Measurements from ENCODE around the gene LAMA5.

LAMA5 gene

DNA sequence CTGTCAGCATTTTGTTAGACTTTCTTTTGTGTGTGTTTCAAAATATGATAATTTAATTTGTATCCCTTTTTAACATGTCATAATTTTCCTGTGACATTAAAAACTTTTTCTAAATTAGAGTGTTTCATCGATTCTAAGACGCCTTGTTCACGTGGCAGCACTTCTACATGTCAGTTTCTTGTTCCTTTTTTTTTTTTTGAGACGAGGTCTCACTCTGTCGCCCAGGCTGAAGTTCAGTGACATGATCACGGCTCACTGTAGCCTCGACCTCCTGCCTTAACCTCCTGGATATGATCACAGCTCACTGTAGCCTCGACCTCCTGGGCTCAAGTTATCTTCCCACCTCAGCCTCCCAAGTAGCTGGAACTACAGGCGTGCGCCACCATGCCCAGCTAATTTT lies 91.9 kb downstream of the LAMA5 start:
- no peak overlapping the region for H2AFZ ChIP-seq (ENCODE audit: low read length)
- no peaks in the 10 kb centered on the region for H3K9me2 ChIP-seq (replicated peaks; ENCODE audit: insufficient read depth, low read length)
- no peak for DNase-seq
- TF ChIP-seq, protein P1, sequence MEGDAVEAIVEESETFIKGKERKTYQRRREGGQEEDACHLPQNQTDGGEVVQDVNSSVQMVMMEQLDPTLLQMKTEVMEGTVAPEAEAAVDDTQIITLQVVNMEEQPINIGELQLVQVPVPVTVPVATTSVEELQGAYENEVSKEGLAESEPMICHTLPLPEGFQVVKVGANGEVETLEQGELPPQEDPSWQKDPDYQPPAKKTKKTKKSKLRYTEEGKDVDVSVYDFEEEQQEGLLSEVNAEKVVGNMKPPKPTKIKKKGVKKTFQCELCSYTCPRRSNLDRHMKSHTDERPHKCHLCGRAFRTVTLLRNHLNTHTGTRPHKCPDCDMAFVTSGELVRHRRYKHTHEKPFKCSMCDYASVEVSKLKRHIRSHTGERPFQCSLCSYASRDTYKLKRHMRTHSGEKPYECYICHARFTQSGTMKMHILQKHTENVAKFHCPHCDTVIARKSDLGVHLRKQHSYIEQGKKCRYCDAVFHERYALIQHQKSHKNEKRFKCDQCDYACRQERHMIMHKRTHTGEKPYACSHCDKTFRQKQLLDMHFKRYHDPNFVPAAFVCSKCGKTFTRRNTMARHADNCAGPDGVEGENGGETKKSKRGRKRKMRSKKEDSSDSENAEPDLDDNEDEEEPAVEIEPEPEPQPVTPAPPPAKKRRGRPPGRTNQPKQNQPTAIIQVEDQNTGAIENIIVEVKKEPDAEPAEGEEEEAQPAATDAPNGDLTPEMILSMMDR (IDR thresholded peaks at IDR 0.05; ENCODE audit: low read length) = no peak
- TF ChIP-seq EZH2phosphoT487 (IDR thresholded peaks at IDR 0.05; ENCODE audit: low read length) (no peak), EZH2 (optimal IDR thresholded peaks at IDR 0.05; ENCODE audit: low read depth, low read length) (no peak)
- H3K9ac ChIP-seq (ENCODE audit: low read length) = no peak overlapping the region
- H3K4me2 ChIP-seq (ENCODE audit: low read depth, low read length) = no peak overlapping the region
- no peaks in the 10 kb centered on the region for H3F3A ChIP-seq (ENCODE audit: insufficient read depth, low read length)
- no peaks in the 10 kb centered on the region for H3K79me2 ChIP-seq (ENCODE audit: low read length)
- H3K9me3 ChIP-seq (replicated peaks; ENCODE audit: insufficient read depth, low read length) = no peaks in the 10 kb centered on the region
- no peak overlapping the region for H3K4me3 ChIP-seq (ENCODE audit: low read length)
- H4K20me1 ChIP-seq (ENCODE audit: insufficient read depth, low read length) = no peaks in the 10 kb centered on the region
- no peaks in the 10 kb centered on the region for H3K36me3 ChIP-seq (replicated peaks; ENCODE audit: insufficient read depth, low read length)
- H3K4me1 ChIP-seq (ENCODE audit: low read length) = no peaks in the 10 kb centered on the region
- H3K27ac ChIP-seq (ENCODE audit: low read length) = no peak overlapping the region
- H3K27me3 ChIP-seq (replicated peaks; ENCODE audit: insufficient read depth, low read length) = no peaks in the 10 kb centered on the region

DNA sequence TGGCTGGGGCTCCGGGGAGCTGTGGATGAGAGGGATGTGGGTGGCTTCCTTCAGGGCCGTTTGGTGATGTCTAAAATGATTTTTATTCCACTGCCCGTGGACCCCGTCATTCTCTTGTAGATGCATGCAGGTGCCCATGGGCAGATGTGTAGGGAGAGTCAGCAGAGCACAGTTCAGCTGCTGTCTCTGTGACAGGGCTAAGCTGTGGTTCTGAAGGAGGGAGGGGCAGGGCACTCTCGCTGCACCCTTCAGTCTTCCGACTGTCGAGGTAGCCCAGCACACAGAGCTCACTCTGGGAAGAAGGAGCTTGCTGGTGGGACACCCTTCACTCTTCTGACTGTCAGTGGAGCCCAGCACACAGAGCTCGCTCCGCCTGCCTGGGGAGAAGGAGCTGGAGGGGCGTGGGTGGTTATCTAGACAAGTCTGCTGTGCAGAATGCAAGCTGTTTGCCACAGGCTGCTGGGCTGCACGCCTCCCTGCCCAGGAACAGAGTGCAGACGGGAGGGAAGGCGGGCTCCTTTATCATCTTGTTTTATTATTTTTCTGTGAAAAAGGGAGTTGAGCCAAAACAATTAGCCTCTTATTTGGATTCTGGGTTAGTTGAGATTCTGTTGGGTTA lies 92.7 kb downstream of the LAMA5 start:
- Histone ChIP-seq H3K4me1 (ENCODE audit: low read length) (no peaks in the 10 kb centered on the region), H3K36me3 (replicated peaks; ENCODE audit: insufficient read depth, low read length) (no peaks in the 10 kb centered on the region), H3F3A (ENCODE audit: insufficient read depth, low read length) (no peaks in the 10 kb centered on the region), H4K20me1 (ENCODE audit: insufficient read depth, low read length) (no peaks in the 10 kb centered on the region), H3K4me3 (ENCODE audit: low read length) (no peak overlapping the region), H3K9me3 (replicated peaks; ENCODE audit: insufficient read depth, low read length) (no peaks in the 10 kb centered on the region), H3K27me3 (replicated peaks; ENCODE audit: insufficient read depth, low read length) (no peaks in the 10 kb centered on the region), H3K79me2 (ENCODE audit: low read length) (no peaks in the 10 kb centered on the region), H3K9ac (ENCODE audit: low read length) (no peak overlapping the region), H3K27ac (ENCODE audit: low read length) (no peak overlapping the region), H3K9me2 (replicated peaks; ENCODE audit: insufficient read depth, low read length) (no peaks in the 10 kb centered on the region), H3K4me2 (ENCODE audit: low read depth, low read length) (no peak overlapping the region), H2AFZ (ENCODE audit: low read length) (no peak overlapping the region)
- DNase-seq = no peak
- TF ChIP-seq EZH2phosphoT487 (IDR thresholded peaks at IDR 0.05; ENCODE audit: low read length) = no peak
- no peak for TF ChIP-seq EZH2 (optimal IDR thresholded peaks at IDR 0.05; ENCODE audit: low read depth, low read length)
- TF ChIP-seq, protein P1 (IDR thresholded peaks at IDR 0.05; ENCODE audit: low read length) = no peak

DNA sequence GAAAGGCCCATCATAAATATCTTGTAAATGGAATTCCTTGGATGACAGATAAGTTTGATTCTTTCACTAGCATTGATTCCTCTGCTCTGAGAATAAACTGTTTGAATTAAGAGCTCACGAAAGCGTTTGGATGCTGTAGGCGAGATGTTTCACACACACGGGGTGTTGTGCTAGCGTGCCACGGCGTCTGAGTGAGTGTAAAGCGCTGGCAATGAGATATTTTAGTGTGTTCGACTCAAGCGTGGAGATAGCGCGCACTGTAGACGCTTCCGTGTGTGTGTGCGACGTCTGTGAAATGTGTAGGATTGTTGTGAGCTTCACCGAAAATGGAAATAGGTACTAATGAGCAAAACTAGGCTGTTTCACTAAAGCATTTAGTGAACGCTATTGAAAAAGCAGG lies 93.7 kb downstream of the LAMA5 start:
- H2AFZ ChIP-seq (ENCODE audit: low read length) = no peak overlapping the region
- H3K9me2 ChIP-seq (replicated peaks; ENCODE audit: insufficient read depth, low read length) = no peaks in the 10 kb centered on the region
- TF ChIP-seq, protein P1 (IDR thresholded peaks at IDR 0.05; ENCODE audit: low read length) = no peak
- no peak for TF ChIP-seq EZH2phosphoT487 (IDR thresholded peaks at IDR 0.05; ENCODE audit: low read length)
- no peak for TF ChIP-seq EZH2 (optimal IDR thresholded peaks at IDR 0.05; ENCODE audit: low read depth, low read length)
- DNase-seq = no peak
- no peaks in the 10 kb centered on the region for H3K36me3 ChIP-seq (replicated peaks; ENCODE audit: insufficient read depth, low read length)
- no peaks in the 10 kb centered on the region for H3K4me1 ChIP-seq (ENCODE audit: low read length)
- no peaks in the 10 kb centered on the region for H3F3A ChIP-seq (ENCODE audit: insufficient read depth, low read length)
- no peak overlapping the region for H3K4me3 ChIP-seq (ENCODE audit: low read length)
- H3K9ac ChIP-seq (ENCODE audit: low read length) = no peak overlapping the region
- no peaks in the 10 kb centered on the region for H3K9me3 ChIP-seq (replicated peaks; ENCODE audit: insufficient read depth, low read length)
- H3K79me2 ChIP-seq (ENCODE audit: low read length) = no peaks in the 10 kb centered on the region
- no peaks in the 10 kb centered on the region for H3K27me3 ChIP-seq (replicated peaks; ENCODE audit: insufficient read depth, low read length)
- H4K20me1 ChIP-seq (ENCODE audit: insufficient read depth, low read length) = no peaks in the 10 kb centered on the region
- no peak overlapping the region for H3K4me2 ChIP-seq (ENCODE audit: low read depth, low read length)
- no peak overlapping the region for H3K27ac ChIP-seq (ENCODE audit: low read length)

Data from MM.1S (cell line).